Subcutaneous abdominal adipose tissue (tissue), 5 donors: Measurements from ENCODE around the gene ATL1.

Experiments used
- H3K27ac ChIP-seq: one replicate; pipeline ENCODE4 v1.7.0; 2013; ENCODE audit warnings: low read depth, mild to moderate bottlenecking, inconsistent platforms, low read length, moderate library complexity
- H3K27me3 ChIP-seq, 5 donors: one replicate each; pipeline ENCODE4 v1.7.0; 2013; ENCODE audit warnings: low read length in 5 of 5, inconsistent platforms in 1 of 5; ENCODE audit not compliant: control insufficient read depth in 5 of 5, insufficient read depth in 4 of 5
- H3K36me3 ChIP-seq, 5 donors: one replicate each; pipeline ENCODE4 v1.7.0; 2013; ENCODE audit warnings: low read length in 5 of 5; ENCODE audit not compliant: control insufficient read depth in 5 of 5, insufficient read depth in 5 of 5
- H3K4me1 ChIP-seq, 5 donors: one replicate each; pipeline ENCODE4 v1.7.0; 2013; ENCODE audit warnings: low read length in 5 of 5, mild to moderate bottlenecking in 3 of 5, moderate library complexity in 1 of 5; ENCODE audit not compliant: control insufficient read depth in 5 of 5, insufficient read depth in 5 of 5
- H3K4me3 ChIP-seq, 5 donors: one replicate each; pipeline ENCODE4 v1.7.0; 2013; ENCODE audit warnings: low read length in 5 of 5, low read depth in 1 of 5
- H3K9ac ChIP-seq, 5 donors: one replicate each; pipeline ENCODE4 v1.7.0; 2013; ENCODE audit warnings: low read length in 5 of 5, mild to moderate bottlenecking in 4 of 5, moderate library complexity in 3 of 5
- H3K9me3 ChIP-seq, 5 donors: one replicate each; pipeline ENCODE4 v1.7.0; 2013; ENCODE audit warnings: low read length in 5 of 5; ENCODE audit not compliant: control insufficient read depth in 5 of 5
- donor health status: healthy.
- donor health status: healthy.
- donor health status: healthy.
- donor health status: healthy.
- donor health status: healthy.

Gene ATL1

GRCh38 chr14:50562841-50563240 is 2.9 kb downstream of the ATL1 start:
- H3K27me3 ChIP-seq, result peaks cover 0 to 5% (median 0%) of the 10 kb centered on the region in 5 donors
- H3K4me1 ChIP-seq, result peaks cover 0 to 19% (median 12%) of the 10 kb centered on the region in 5 donors
- no peaks in the 10 kb centered on the region for H3K9me3 ChIP-seq
- no peak overlapping the region for H3K9ac ChIP-seq
- no peak overlapping the region for H3K4me3 ChIP-seq
- H3K27ac ChIP-seq, result no peak overlapping the region
- H3K36me3 ChIP-seq, result no peaks in the 10 kb centered on the region

GRCh38 chr14:50569714-50570274 is 9.8 kb downstream of the ATL1 start:
- Histone ChIP-seq H3K27ac (no peak overlapping the region), H3K36me3 (no peaks in the 10 kb centered on the region), H3K9ac (no peak overlapping the region), H3K4me3 (no peak overlapping the region), H3K4me1 (no peaks in the 10 kb centered on the region), H3K27me3 (no peaks in the 10 kb centered on the region), H3K9me3 (peaks cover 7 to 37% (median 22%) of the 10 kb centered on the region in 5 donors)

GRCh38 chr14:50573862-50574261 is 13.9 kb downstream of the ATL1 start:
- Histone ChIP-seq H3K9me3 (peaks cover 7 to 32% (median 18%) of the 10 kb centered on the region in 5 donors), H3K36me3 (no peaks in the 10 kb centered on the region), H3K4me1 (no peaks in the 10 kb centered on the region), H3K4me3 (no peak overlapping the region), H3K9ac (no peak overlapping the region), H3K27ac (no peak overlapping the region), H3K27me3 (no peaks in the 10 kb centered on the region)

GRCh38 chr14:50575769-50576168 is 15.8 kb downstream of the ATL1 start:
- Histone ChIP-seq H3K9me3 (peaks cover 0 to 14% (median 5%) of the 10 kb centered on the region in 5 donors), H3K27ac (no peak overlapping the region), H3K36me3 (no peaks in the 10 kb centered on the region), H3K4me3 (no peak overlapping the region), H3K27me3 (no peaks in the 10 kb centered on the region), H3K4me1 (no peaks in the 10 kb centered on the region), H3K9ac (no peak overlapping the region)

GRCh38 chr14:50577982-50578381 is 18.0 kb downstream of the ATL1 start:
- no peaks in the 10 kb centered on the region for H3K9me3 ChIP-seq
- H3K36me3 ChIP-seq, result no peaks in the 10 kb centered on the region
- no peak overlapping the region for H3K4me3 ChIP-seq
- H3K27me3 ChIP-seq, result no peaks in the 10 kb centered on the region
- H3K9ac ChIP-seq, result no peak overlapping the region
- no peak overlapping the region for H3K27ac ChIP-seq
- H3K4me1 ChIP-seq, result no peaks in the 10 kb centered on the region

- Histone ChIP-seq H3K4me3 (no peak overlapping the region), H3K9ac (no peak overlapping the region)
Observed at GRCh38 chr14:50578433-50578832, 18.5 kb downstream of the ATL1 start.

GRCh38 chr14:50590464-50590863 is 30.5 kb downstream of the ATL1 start:
- Histone ChIP-seq H3K9me3 (no peaks in the 10 kb centered on the region), H3K9ac (no peak overlapping the region), H3K27me3 (no peaks in the 10 kb centered on the region), H3K27ac (no peak overlapping the region), H3K4me3 (no peak overlapping the region), H3K4me1 (peaks cover 0 to 4% (median 0%) of the 10 kb centered on the region in 5 donors), H3K36me3 (no peaks in the 10 kb centered on the region)

More at GRCh38 chr14:50578433-50578832, 18.5 kb downstream of the ATL1 start:
- Histone ChIP-seq H3K36me3 (no peaks in the 10 kb centered on the region), H3K27me3 (no peaks in the 10 kb centered on the region), H3K4me1 (no peaks in the 10 kb centered on the region), H3K9me3 (no peaks in the 10 kb centered on the region), H3K27ac (no peak overlapping the region)

GRCh38 chr14:50594577-50595316 is 34.8 kb downstream of the ATL1 start:
- no peaks in the 10 kb centered on the region for H3K27me3 ChIP-seq
- H3K27ac ChIP-seq, result no peak overlapping the region
- no peaks in the 10 kb centered on the region for H3K36me3 ChIP-seq
- H3K9ac ChIP-seq, result no peak overlapping the region
- no peaks in the 10 kb centered on the region for H3K9me3 ChIP-seq
- peaks cover 0 to 4% (median 0%) of the 10 kb centered on the region in 5 donors for H3K4me1 ChIP-seq
- no peak overlapping the region for H3K4me3 ChIP-seq

- Histone ChIP-seq H3K27me3 (no peaks in the 10 kb centered on the region), H3K27ac (no peak overlapping the region), H3K4me1 (no peaks in the 10 kb centered on the region), H3K9ac (no peak overlapping the region), H3K36me3 (no peaks in the 10 kb centered on the region), H3K9me3 (no peaks in the 10 kb centered on the region), H3K4me3 (no peak overlapping the region)
Observed at GRCh38 chr14:50598765-50599164, 38.8 kb downstream of the ATL1 start.

GRCh38 chr14:50599700-50600444 is 39.9 kb downstream of the ATL1 start:
- H3K36me3 ChIP-seq, result no peaks in the 10 kb centered on the region
- H3K9ac ChIP-seq, result no peak overlapping the region
- no peaks in the 10 kb centered on the region for H3K27me3 ChIP-seq
- H3K4me3 ChIP-seq, result no peak overlapping the region
- H3K9me3 ChIP-seq, result no peaks in the 10 kb centered on the region
- no peak overlapping the region for H3K27ac ChIP-seq
- H3K4me1 ChIP-seq, result no peaks in the 10 kb centered on the region
